Psoas muscle (tissue), 8 donors: ENCODE data around the gene SMURF1. TPM values are rescaled to one million over a fixed set of nuclear protein-coding genes. Genes with fewer than 3 reads are reported as not detected.

Source experiments
- ATAC-seq, 4 donors: fragments of 200-7000 bp; cut with Tn5 transposase; one replicate each; pipeline ENCODE4 v1.9.1; 2020; ENCODE audit warnings: moderate library complexity in 3 of 4, mild to moderate bottlenecking in 2 of 4
- DNase-seq, 2 donors: peaks; one replicate each; pipeline ENCODE4 v3.0.0-alpha.2; 2020
- H3K27ac ChIP-seq: fragments of 200-600 bp; one replicate; pipeline ENCODE4 v1.8.0; 2022
- H3K27me3 ChIP-seq, 3 donors: fragments of 200-600 bp in 1 of 3; one replicate each; pipeline versions ENCODE4 v1.6.1 to v1.8.0; 2013 to 2022; ENCODE audit warnings: low read length in 2 of 3, mild to moderate bottlenecking in 2 of 3, moderate library complexity in 1 of 3; ENCODE audit not compliant: insufficient read depth in 3 of 3
- H3K36me3 ChIP-seq, 2 donors: fragments of 200-600 bp in 1 of 2; one replicate each; pipeline versions ENCODE4 v1.6.1 to v1.8.0; 2013 to 2022; ENCODE audit warnings: low read depth in 1 of 2, mild to moderate bottlenecking in 1 of 2, moderate library complexity in 1 of 2; ENCODE audit not compliant: insufficient read depth in 1 of 2
- H3K4me1 ChIP-seq: fragments of 200-600 bp; one replicate; pipeline ENCODE4 v1.8.0; 2022
- H3K4me3 ChIP-seq: fragments of 200-600 bp; one replicate; pipeline ENCODE4 v1.8.0; 2022; ENCODE audit warnings: mild to moderate bottlenecking
- H3K9me3 ChIP-seq: fragments of 200-600 bp; one replicate; pipeline ENCODE4 v1.8.0; 2022
- CTCF ChIP-seq: fragments of 200-600 bp; IDR thresholded peaks from one replicate; pipeline ENCODE4 v1.8.0; 2022; ENCODE audit warnings: antibody characterized with exemption
- WGBS, 3 donors: extraction: QIAGEN DNeasy Blood & Tissue Kit; methylation state at CpG; one replicate each; pipeline versions ENCODE4 v1.1.6 to v1.1.7; 2013; 5-methylcytosine and 5-hydroxymethylcytosine counted together
- intact Hi-C, 2 donors: fragments of 100-400 bp; cut with DNase I; formaldehyde crosslinking; loops; one replicate each; pipeline versions ENCODE4 v1.11.0 to v1.14.2; 2022
- polyA plus RNA-seq, 3 donors: library from polyadenylated mRNA; stranded (reverse); fragments of 200-250 nt; gene quantifications; one replicate each; pipeline ENCODE4 v1.2.3, GENCODE V29; 2013
- total RNA-seq, 4 donors: library from RNA; stranded (reverse); fragmentation: NEBNext Ultra II Directional in 2 of 4; extraction: Animal tissue kit (Norgen Biotek cat#: 25700) in 2 of 4; gene quantifications; one replicate each; pipeline versions ENCODE4 v1.2.1 to v1.2.4, GENCODE V29; 2021 to 2023
- donor health status: healthy with polysubstance abuse.
- donor health status: DM: no; HTN: no; CAD: no; lungs with moderate emphysema.
- donor health status: Bipolar disorder and iron deficiency.
- donor health status: healthy.
- donor health status: DM: yes; HTN: yes; CAD: no.
- donor health status: DM: no; HTN: no; CAD: no.
- donor health status: DM: no; HTN: no; CAD: no.
- donor health status: DM: yes; HTN: yes; CAD: no.

Gene SMURF1
- total and polyA plus RNA-seq, 7 donors, result 5.8 to 16.9 (median 10.2) TPM

- H3K36me3 ChIP-seq, result peaks cover 9 to 98% of the 10 kb centered on the region in 2 donors
- H3K4me3 ChIP-seq, result no peak overlapping the region
- WGBS, 3 donors, result 92 to 96% (median 93%) methylated on average over 16 of the region's 16 CpGs
- TF ChIP-seq CTCF, result no peak
- intact Hi-C loops, result no loop called here
- no peaks in the 10 kb centered on the region for H3K9me3 ChIP-seq
- H3K4me1 ChIP-seq, result no peaks in the 10 kb centered on the region
- DNase-seq (no peak), ATAC-seq (no peak)
- no peak overlapping the region for H3K27ac ChIP-seq
- H3K27me3 ChIP-seq, result no peaks in the 10 kb centered on the region
Measured at GRCh38 chr7:99037327-99037940, 106.5 kb downstream of the SMURF1 start.

- no peaks in the 10 kb centered on the region for H3K9me3 ChIP-seq
- peak in 1 of 2 donors; percentile 50 for DNase-seq
- no peaks in the 10 kb centered on the region for H3K27me3 ChIP-seq
- H3K4me1 ChIP-seq, result no peaks in the 10 kb centered on the region
- WGBS, 3 donors, result 62 to 76% (median 63%) methylated on average over 11 of the region's 11 CpGs
- peaks cover 13 to 99% of the 10 kb centered on the region in 2 donors for H3K36me3 ChIP-seq
- no peak overlapping the region for H3K4me3 ChIP-seq
- no peak overlapping the region for H3K27ac ChIP-seq
- ATAC-seq, result peak in 3 of 4 donors; percentile 27 to 39 (median 27)
- intact Hi-C loops, result no loop called here
- peak; percentile 29 for TF ChIP-seq CTCF
Measured at GRCh38 chr7:99036546-99037111, 107.3 kb downstream of the SMURF1 start.

GRCh38 chr7:99035723-99036545 lies 108.0 kb downstream of the SMURF1 start:
- Histone ChIP-seq H3K4me1 (no peaks in the 10 kb centered on the region), H3K9me3 (no peaks in the 10 kb centered on the region), H3K27ac (no peak overlapping the region), H3K36me3 (peaks cover 17 to 99% of the 10 kb centered on the region in 2 donors), H3K4me3 (no peak overlapping the region), H3K27me3 (no peaks in the 10 kb centered on the region)
- 85 to 88% (median 87%) methylated on average over 26 of the region's 26 CpGs for WGBS, 3 donors
- no peak for TF ChIP-seq CTCF
- intact Hi-C loops, result no loop called here
- ATAC-seq (no peak), DNase-seq (no peak)

- peaks cover 17 to 100% of the 10 kb centered on the region in 2 donors for H3K36me3 ChIP-seq
- DNase-seq (no peak), ATAC-seq (no peak)
- no peaks in the 10 kb centered on the region for H3K27me3 ChIP-seq
- no peak for TF ChIP-seq CTCF
- intact Hi-C loops, result no loop called here
- WGBS, 3 donors, result 91 to 93% (median 91%) methylated on average over 30 of the region's 30 CpGs
- no peaks in the 10 kb centered on the region for H3K4me1 ChIP-seq
- no peaks in the 10 kb centered on the region for H3K9me3 ChIP-seq
- no peak overlapping the region for H3K4me3 ChIP-seq
- H3K27ac ChIP-seq, result no peak overlapping the region
Measured at GRCh38 chr7:99034932-99035722, 108.8 kb downstream of the SMURF1 start.
